HG03442 (cell line): ENCODE data around the gene LRRTM3.

Experiments used
- ATAC-seq: cut with Tn5 transposase; IDR thresholded peaks from one replicate; pipeline ENCODE4 v1.9.1; 2021; ENCODE audit warnings: mild to moderate bottlenecking, moderate library complexity; ENCODE audit not compliant: unreplicated experiment

Gene LRRTM3

GRCh38 chr10:67112765-67113164 is 186.9 kb downstream of the LRRTM3 start:
- no peak for ATAC-seq

DNA sequence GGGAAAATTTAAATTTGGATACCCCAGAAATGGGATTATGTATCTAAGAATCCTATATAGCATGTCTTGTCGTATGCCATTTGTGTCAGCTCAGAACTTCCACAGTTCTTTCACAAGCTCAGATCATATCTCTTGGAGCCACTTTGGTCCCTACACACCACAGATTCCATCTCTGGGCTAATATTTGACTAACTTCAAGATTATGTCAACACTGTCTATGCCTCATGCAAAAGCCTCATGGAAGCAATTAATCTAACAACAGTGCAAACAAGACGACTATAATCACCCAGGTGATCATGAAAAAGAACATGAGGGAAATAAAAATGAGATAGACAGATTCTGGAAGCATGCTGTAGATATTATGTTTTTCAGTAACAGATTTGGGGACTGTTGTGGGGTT is 189.1 kb downstream of the LRRTM3 start:
- ATAC-seq: no peak

DNA sequence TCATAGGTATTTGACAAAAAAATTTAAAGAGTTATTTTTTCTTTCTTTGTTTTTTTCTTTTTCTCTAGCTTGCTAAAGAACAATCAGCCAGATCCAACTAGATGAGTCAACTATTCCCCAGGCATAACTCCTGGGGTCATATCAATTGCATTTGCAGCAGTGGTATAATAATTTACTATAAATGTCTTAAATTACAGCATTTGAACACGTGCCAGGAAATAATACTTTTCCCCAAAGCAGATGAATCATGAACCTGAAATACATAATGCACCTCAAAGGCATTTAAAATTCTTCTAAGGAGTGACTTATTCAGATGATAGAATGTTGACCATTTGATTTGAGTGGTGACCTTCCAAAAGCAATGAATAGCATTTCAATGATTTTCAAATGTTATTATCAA is 190.1 kb downstream of the LRRTM3 start:
- no peak for ATAC-seq

DNA sequence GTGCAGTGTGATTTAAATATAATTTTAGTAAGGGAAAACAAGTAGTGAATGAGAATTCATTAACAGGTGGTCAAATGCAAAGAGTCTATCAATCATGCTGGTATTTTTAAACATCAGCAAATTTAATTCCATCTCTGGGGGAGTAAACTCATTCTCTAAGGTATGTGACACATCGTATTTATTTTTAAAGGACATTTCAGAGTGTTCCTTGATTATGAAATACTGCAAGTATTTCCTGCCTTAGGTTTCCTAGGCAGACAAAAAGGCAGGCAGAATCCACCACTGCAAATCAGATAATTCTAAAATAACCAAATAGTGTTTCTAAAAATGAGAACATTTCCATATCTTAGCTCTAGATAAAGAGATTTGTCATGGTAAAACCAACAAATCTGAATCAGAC is 193.8 kb downstream of the LRRTM3 start:
- no peak for ATAC-seq

DNA sequence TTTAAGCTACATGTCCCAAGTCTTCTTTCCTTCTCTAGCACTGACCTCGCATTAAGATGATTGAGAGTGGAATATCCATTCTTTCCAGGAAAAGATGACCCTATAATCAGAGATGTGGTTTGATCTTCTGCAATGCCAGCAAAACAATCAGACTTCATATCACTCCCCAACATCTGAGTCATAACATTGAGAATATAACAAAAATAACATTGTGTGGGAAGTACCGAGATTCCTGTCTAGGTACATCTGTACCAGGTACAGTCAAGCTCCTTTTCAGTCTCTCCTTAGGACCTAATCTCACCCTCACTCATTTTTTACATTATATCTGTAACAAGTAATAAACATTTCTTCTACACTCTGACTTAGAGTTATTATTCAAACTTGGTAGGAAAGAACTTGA is 201.6 kb downstream of the LRRTM3 start:
- ATAC-seq: no peak

DNA sequence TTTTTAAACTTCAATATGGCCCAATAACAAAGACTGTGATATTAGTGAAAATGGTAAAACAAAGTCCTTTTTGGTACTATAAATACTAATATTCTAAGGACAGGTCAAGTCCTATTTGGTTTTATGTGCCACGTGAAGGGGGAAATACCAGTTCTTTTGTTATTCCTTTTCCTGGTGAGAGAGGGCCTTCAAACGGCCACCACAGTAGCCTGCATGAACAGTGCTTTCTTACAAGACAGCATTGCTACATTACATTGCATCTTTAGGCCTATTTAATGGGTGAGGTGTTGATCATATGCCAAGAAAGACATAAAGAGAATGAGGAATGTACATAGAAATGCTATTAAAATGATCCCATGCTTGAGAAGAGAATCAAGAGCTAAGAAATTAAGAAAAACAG is 214.8 kb downstream of the LRRTM3 start:
- no peak for ATAC-seq

DNA sequence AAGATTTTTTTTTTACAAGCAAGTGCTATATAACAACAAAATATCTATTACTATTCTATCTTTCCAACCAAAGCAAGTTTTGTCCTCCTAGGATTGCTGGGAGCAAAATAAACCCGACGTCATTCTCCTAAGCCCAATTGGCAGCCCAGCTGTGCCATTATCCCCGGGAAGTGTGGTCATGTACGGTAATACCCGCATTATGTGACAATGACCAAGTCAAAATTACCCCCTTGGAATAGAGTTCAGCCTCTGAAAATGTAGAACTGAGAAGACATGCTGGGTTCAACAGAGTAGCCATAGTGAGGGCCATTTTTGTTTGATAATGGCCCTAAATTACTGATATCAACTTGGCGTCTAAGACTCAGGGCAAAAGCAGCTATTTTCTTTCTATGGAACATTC is 215.5 kb downstream of the LRRTM3 start:
- ATAC-seq: no peak

GRCh38 chr10:67144530-67144929 is 218.7 kb downstream of the LRRTM3 start:
- no peak for ATAC-seq
